ENCODE data around the gene AHDC1.
A peak's percentile ranks its signal among the peaks of the same experiment; 100 is the strongest.

The AHDC1 gene

GRCh38 chr1:27536767-27537166 lies 67.2 kb downstream of the AHDC1 start:
- peak in 51 of 56 donors; percentile 23 to 84 (median 66) for DNase-seq

- peak in 36 of 56 donors; percentile 23 to 72 (median 46) for DNase-seq
Measured at GRCh38 chr1:27536010-27536757, 67.8 kb downstream of the AHDC1 start.

GRCh38 chr1:27535386-27535785 lies 68.6 kb downstream of the AHDC1 start:
- no peak for DNase-seq

- no peak for DNase-seq
Measured at GRCh38 chr1:27531959-27532685, 71.8 kb downstream of the AHDC1 start.

- DNase-seq: no peak
Measured at GRCh38 chr1:27530192-27530591, 73.8 kb downstream of the AHDC1 start.

- no peak for DNase-seq
Measured at GRCh38 chr1:27529704-27530018, 74.3 kb downstream of the AHDC1 start.

- peak in 47 of 56 donors; percentile 25 to 83 (median 60) for DNase-seq
Measured at GRCh38 chr1:27528818-27529703, 74.9 kb downstream of the AHDC1 start.

- peak in 30 of 56 donors; percentile 20 to 71 (median 46) for DNase-seq
Measured at GRCh38 chr1:27527890-27528817, 75.8 kb downstream of the AHDC1 start.

- DNase-seq: peak in 17 of 56 donors; percentile 20 to 71 (median 35)
Measured at GRCh38 chr1:27527223-27527889, 76.6 kb downstream of the AHDC1 start.

- peak in 8 of 56 donors; percentile 20 to 69 (median 49) for DNase-seq
Measured at GRCh38 chr1:27526569-27527222, 77.2 kb downstream of the AHDC1 start.

GRCh38 chr1:27525296-27526272 lies 78.4 kb downstream of the AHDC1 start:
- peak in 27 of 56 donors; percentile 10 to 56 (median 26) for DNase-seq

- DNase-seq: no peak
Measured at GRCh38 chr1:27523337-27524020, 80.5 kb downstream of the AHDC1 start.

- DNase-seq: peak in 38 of 56 donors; percentile 13 to 79 (median 47)
Measured at GRCh38 chr1:27522432-27523336, 81.3 kb downstream of the AHDC1 start.

- peak in 5 of 56 donors; percentile 52 to 66 (median 58) for DNase-seq
Measured at GRCh38 chr1:27521861-27522431, 82.0 kb downstream of the AHDC1 start.

- peak in 39 of 56 donors; percentile 22 to 74 (median 43) for DNase-seq
Measured at GRCh38 chr1:27521336-27521831, 82.6 kb downstream of the AHDC1 start.

- peak in 33 of 56 donors; percentile 10 to 73 (median 44) for DNase-seq
Measured at GRCh38 chr1:27520651-27521050, 83.3 kb downstream of the AHDC1 start.

Data from amygdala (tissue), 56 donors.